GM13976 (cell line): Measurements from ENCODE around the gene MBD3L1.

Source experiments
- DNase-seq: peaks from one replicate; pipeline ENCODE4 v3.0.0; 2012; ENCODE audit warnings: low spot score
- CTCF ChIP-seq: IDR thresholded peaks from 2 replicates; pipeline ENCODE4 v1.5.1; 2012; ENCODE audit warnings: borderline replicate concordance, mild to moderate bottlenecking; ENCODE audit not compliant: insufficient read depth; ENCODE audit errors: extremely low read depth, missing control alignments, control extremely low read depth
- in situ Hi-C: fragments of 300-500 bp; cut with MboI; formaldehyde crosslinking; loops from one replicate; pipeline ENCODE4 v1.12.0; 2022; ENCODE audit warnings: low sequenced_read_pairs, mixed read lengths, inconsistent platforms; ENCODE audit not compliant: unreplicated experiment

MBD3L1 gene

GRCh38 chr19:8877854-8878705 lies 45.9 kb downstream of the MBD3L1 start:
- no peak for TF ChIP-seq CTCF
- no peak for DNase-seq
- in situ Hi-C loops, result no loop called here

GRCh38 chr19:8880868-8881488 lies 48.8 kb downstream of the MBD3L1 start:
- TF ChIP-seq CTCF, result no peak
- no peak for DNase-seq
- in situ Hi-C loops, result no loop called here

GRCh38 chr19:8881512-8881911 lies 49.3 kb downstream of the MBD3L1 start:
- DNase-seq, result no peak
- no peak for TF ChIP-seq CTCF
- in situ Hi-C loops, result no loop called here

DNA sequence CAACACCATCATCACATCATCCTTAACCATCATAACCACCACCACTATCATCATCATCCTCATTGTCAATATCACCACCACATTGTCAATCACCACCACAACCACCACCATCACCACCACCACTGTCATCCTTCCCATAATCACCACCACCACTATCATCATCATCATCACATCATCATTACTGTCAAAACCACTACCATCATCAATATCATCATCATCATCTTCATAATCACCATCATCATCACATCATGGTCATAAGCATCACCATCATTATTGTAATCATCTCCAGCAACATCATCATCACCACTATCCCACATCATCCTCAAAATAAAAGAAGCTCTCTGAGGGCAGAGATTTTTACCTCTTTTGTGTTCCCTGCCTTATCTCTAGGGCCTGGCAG lies 52.2 kb downstream of the MBD3L1 start:
- no peak for DNase-seq
- in situ Hi-C loops, result no loop called here
- no peak for TF ChIP-seq CTCF

DNA sequence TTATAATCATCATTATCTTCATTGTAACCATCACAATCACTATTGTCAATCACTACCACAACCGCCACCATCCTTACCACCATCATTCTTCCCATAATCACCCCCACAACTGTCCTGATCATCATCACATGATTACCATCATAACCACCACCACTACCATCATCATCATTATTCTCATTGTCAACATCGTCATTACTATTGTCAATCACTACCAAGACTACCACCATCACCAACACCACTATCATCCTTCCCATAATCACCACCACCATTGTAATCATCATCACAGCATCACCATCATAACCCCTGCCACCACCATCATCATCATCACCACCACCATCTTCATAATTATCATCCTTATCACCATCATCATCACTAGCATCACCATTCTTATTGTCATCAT lies 55.2 kb downstream of the MBD3L1 start:
- no peak for TF ChIP-seq CTCF
- in situ Hi-C loops, result no loop called here
- no peak for DNase-seq

DNA sequence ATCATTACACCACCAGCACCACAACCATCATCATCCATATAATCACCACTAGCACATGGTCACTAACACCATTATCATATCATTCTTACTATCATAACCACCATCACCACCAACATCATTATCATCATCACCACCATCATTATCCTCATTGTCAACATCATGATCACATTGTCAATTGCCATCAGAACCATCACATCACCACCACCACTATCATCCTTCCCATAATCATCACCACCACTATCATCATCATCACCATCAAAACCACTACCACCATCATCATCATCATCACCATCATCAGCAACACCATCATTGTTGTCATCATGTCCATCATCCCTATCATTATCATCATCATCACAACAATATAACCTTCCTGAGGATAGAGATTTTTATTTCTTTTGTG lies 58.1 kb downstream of the MBD3L1 start:
- in situ Hi-C loops, result no loop called here
- no peak for TF ChIP-seq CTCF
- no peak for DNase-seq
